Measurements from ENCODE around the gene ARL4A. TPM values are rescaled to one million over a fixed set of nuclear protein-coding genes. Genes with fewer than 3 reads are reported as not detected.

Gene ARL4A
- total and polyA plus RNA-seq, 9 donors, result 18.5 to 31.0 (median 23.3) TPM

DNA sequence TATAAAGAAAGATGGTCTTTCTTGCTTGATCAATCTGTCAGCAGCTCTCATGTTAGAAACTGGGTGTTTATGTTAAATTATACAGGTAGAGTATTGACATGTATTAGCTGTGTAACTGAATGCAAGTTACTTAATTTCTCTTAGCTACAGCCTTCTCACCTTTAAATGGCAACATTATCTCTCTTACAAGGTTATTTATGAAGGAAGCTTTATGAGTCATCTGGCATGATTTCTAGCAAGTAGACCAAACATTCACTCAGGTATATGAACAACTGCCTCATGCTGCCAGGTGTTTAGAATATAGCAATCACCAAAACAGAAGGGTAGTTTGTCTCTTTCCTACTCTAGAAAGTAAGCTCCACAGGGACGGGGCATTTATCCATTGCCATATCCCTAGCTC is 8.5 kb downstream of the ARL4A start:
- no peak overlapping the region for H3K27ac ChIP-seq (ENCODE audit: low read length)
- H3K36me3 ChIP-seq (ENCODE audit: control insufficient read depth, insufficient read depth, low read length), result no peaks in the 10 kb centered on the region
- H3K9me3 ChIP-seq (replicated peaks; ENCODE audit: control insufficient read depth, low read depth, low read length), result peaks cover 3% of the 10 kb centered on the region
- no peaks in the 10 kb centered on the region for H3K27me3 ChIP-seq (ENCODE audit: control insufficient read depth, insufficient read depth, low read length)
- WGBS (ENCODE audit: insufficient coverage), result no CpG with 5 or more reads among the region's 1 CpG
- no peak for DNase-seq
- no peaks in the 10 kb centered on the region for H3K4me1 ChIP-seq (ENCODE audit: control insufficient read depth, insufficient read depth, low read length)
- no peak overlapping the region for H3K4me3 ChIP-seq (ENCODE audit: low read length)

DNA sequence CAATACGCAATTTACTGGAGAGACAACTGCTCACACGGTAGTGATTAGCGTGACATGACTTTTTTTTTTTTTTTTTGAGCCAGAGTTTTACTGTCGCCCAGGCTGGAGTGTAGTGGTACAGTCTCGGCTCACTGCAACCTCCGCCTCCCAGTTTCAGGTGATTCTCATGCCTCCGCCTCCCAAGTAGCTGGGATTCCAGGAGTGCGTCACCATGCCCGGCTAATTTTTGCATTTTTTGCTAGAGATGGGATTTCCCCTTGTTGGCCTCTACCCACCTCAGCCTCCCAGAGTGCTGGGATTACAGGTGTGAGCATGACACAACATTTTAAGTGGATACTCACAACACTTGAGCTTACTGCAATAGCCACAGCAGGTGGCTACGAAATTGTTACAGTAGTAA is 11.9 kb downstream of the ARL4A start:
- Histone ChIP-seq H3K36me3 (ENCODE audit: control insufficient read depth, insufficient read depth, low read length) (no peaks in the 10 kb centered on the region), H3K4me3 (ENCODE audit: low read length) (no peak overlapping the region), H3K9me3 (replicated peaks; ENCODE audit: control insufficient read depth, low read depth, low read length) (peaks cover 13% of the 10 kb centered on the region), H3K27me3 (ENCODE audit: control insufficient read depth, insufficient read depth, low read length) (no peaks in the 10 kb centered on the region), H3K27ac (ENCODE audit: low read length) (no peak overlapping the region), H3K4me1 (ENCODE audit: control insufficient read depth, insufficient read depth, low read length) (no peaks in the 10 kb centered on the region)
- WGBS (ENCODE audit: insufficient coverage), result 91% methylated on average over 6 of the region's 10 CpGs
- DNase-seq, result no peak

DNA sequence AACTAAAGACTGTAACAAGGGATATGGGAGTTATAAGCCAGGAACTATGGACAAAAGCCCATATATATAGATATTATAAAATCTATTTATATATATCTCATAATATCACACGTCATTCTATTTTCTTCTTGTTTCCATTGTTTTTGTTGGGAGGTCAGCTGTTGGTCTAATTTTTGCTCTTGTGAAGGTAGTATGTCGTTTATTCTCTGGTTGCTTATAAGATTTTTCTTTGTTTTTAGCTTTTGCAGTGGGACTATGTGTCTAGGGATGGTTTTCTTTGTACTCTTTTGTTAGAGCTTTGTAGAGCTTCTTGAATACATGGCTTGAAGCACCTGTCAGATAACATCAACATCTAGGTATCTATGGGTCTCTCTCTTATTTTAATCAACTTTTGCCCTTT is 14.0 kb downstream of the ARL4A start:
- no CpG with 5 or more reads among the region's 2 CpGs for WGBS (ENCODE audit: insufficient coverage)
- no peak overlapping the region for H3K27ac ChIP-seq (ENCODE audit: low read length)
- H3K36me3 ChIP-seq (ENCODE audit: control insufficient read depth, insufficient read depth, low read length), result no peaks in the 10 kb centered on the region
- no peak overlapping the region for H3K4me3 ChIP-seq (ENCODE audit: low read length)
- DNase-seq, result no peak
- H3K27me3 ChIP-seq (ENCODE audit: control insufficient read depth, insufficient read depth, low read length), result no peaks in the 10 kb centered on the region
- no peaks in the 10 kb centered on the region for H3K4me1 ChIP-seq (ENCODE audit: control insufficient read depth, insufficient read depth, low read length)
- peaks cover 13% of the 10 kb centered on the region for H3K9me3 ChIP-seq (replicated peaks; ENCODE audit: control insufficient read depth, low read depth, low read length)

DNA sequence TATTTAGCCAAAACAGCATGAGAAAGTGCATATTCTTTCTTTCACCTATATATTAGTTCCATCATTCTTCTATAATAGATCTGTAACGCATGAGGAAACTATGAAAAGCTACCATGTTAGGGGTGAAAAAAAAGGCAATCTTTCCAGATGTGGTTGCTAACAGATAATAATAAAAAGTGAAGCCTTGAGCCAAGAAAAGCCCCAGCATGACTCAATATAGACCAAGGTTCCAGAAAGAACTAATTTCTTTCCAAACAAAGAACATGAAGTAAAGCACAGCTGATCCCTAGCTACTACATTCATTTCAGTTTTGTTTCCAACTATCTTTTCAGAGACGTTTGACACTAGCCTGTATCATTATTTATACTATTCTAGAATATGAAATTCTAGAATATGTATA is 16.4 kb downstream of the ARL4A start:
- Histone ChIP-seq H3K4me3 (ENCODE audit: low read length) (no peak overlapping the region), H3K27me3 (ENCODE audit: control insufficient read depth, insufficient read depth, low read length) (no peaks in the 10 kb centered on the region), H3K4me1 (ENCODE audit: control insufficient read depth, insufficient read depth, low read length) (no peaks in the 10 kb centered on the region), H3K36me3 (ENCODE audit: control insufficient read depth, insufficient read depth, low read length) (no peaks in the 10 kb centered on the region), H3K27ac (ENCODE audit: low read length) (no peak overlapping the region), H3K9me3 (replicated peaks; ENCODE audit: control insufficient read depth, low read depth, low read length) (peaks cover 13% of the 10 kb centered on the region)
- peak; percentile 57 for DNase-seq
- no CpG with 5 or more reads among the region's 2 CpGs for WGBS (ENCODE audit: insufficient coverage)

DNA sequence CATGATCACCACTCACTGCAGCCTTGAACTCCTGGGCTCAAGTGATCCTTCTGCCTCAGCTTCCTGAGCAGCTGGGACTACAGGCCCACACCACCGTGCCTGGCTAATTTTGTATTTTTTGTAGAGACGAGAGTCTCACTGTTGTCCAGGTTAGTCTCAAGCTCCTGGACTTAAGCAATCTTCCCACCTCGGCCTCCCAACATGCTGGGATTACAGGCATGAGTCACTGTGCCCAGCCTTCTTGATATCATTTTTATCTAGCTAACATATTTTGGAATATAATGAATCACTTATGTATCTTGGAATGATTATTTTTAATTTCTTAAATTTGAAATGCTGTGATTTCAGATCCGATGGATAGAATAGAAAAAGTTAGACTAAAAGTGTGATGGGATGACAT is 18.4 kb downstream of the ARL4A start:
- no peak for DNase-seq
- no peaks in the 10 kb centered on the region for H3K36me3 ChIP-seq (ENCODE audit: control insufficient read depth, insufficient read depth, low read length)
- no peaks in the 10 kb centered on the region for H3K27me3 ChIP-seq (ENCODE audit: control insufficient read depth, insufficient read depth, low read length)
- no peaks in the 10 kb centered on the region for H3K4me1 ChIP-seq (ENCODE audit: control insufficient read depth, insufficient read depth, low read length)
- 92% methylated on average over 2 of the region's 4 CpGs for WGBS (ENCODE audit: insufficient coverage)
- H3K9me3 ChIP-seq (replicated peaks; ENCODE audit: control insufficient read depth, low read depth, low read length), result peaks cover 11% of the 10 kb centered on the region
- no peak overlapping the region for H3K27ac ChIP-seq (ENCODE audit: low read length)
- no peak overlapping the region for H3K4me3 ChIP-seq (ENCODE audit: low read length)

DNA sequence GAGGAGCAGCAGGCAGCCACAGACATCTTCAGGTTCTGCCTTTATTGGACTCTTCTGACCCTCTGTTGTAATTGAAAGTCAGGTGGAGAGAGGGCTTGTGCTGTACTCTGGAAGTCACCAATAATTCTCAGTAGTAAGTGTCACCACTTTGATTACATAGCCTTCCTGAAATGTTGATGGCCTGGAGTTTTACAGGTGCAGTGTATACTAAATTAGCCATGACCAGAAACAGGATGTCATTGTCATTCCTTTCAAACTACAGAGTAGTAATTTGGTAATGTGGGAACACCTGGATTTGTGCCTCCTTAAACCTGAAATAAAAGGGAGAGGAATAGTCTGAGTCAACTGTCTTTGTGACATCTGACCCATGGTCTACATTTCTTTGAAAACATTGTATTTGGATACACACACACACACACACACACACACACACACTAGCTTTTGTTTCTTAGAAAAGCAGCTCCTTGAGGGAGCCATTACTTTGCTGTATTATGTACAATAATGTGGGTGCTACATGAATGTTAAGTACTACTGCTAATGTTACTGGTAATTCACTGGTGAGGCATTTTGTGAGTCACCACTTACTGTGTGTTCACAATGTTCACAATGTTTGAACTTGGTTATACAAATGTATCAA is 19.6 kb downstream of the ARL4A start:
- Histone ChIP-seq H3K4me1 (ENCODE audit: control insufficient read depth, insufficient read depth, low read length) (no peaks in the 10 kb centered on the region), H3K27me3 (ENCODE audit: control insufficient read depth, insufficient read depth, low read length) (no peaks in the 10 kb centered on the region), H3K4me3 (ENCODE audit: low read length) (no peak overlapping the region), H3K27ac (ENCODE audit: low read length) (no peak overlapping the region), H3K36me3 (ENCODE audit: control insufficient read depth, insufficient read depth, low read length) (no peaks in the 10 kb centered on the region), H3K9me3 (replicated peaks; ENCODE audit: control insufficient read depth, low read depth, low read length) (peaks cover 1% of the 10 kb centered on the region)
- no peak for DNase-seq

DNA sequence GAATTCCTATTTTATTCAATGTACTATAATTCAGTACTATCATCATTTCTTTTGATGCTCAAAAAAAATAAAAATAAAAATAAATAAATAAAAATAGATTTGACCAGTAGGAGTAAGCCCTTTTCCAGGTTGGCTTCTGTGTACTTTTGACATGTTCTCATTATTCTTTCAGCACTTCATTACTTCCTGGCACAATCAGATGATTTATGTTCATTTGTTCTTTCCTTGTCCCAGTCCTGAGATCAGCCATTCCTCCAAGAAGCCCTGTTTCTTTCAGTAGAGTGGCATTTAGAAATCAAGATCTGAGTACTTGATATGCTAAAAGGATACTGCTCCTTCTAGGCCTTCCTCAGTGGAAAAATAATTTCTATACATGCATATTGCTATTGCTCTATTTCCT is 20.9 kb downstream of the ARL4A start:
- no peaks in the 10 kb centered on the region for H3K36me3 ChIP-seq (ENCODE audit: control insufficient read depth, insufficient read depth, low read length)
- no peak for DNase-seq
- no peaks in the 10 kb centered on the region for H3K27me3 ChIP-seq (ENCODE audit: control insufficient read depth, insufficient read depth, low read length)
- H3K27ac ChIP-seq (ENCODE audit: low read length), result no peak overlapping the region
- no peaks in the 10 kb centered on the region for H3K9me3 ChIP-seq (replicated peaks; ENCODE audit: control insufficient read depth, low read depth, low read length)
- H3K4me3 ChIP-seq (ENCODE audit: low read length), result no peak overlapping the region
- H3K4me1 ChIP-seq (ENCODE audit: control insufficient read depth, insufficient read depth, low read length), result no peaks in the 10 kb centered on the region

DNA sequence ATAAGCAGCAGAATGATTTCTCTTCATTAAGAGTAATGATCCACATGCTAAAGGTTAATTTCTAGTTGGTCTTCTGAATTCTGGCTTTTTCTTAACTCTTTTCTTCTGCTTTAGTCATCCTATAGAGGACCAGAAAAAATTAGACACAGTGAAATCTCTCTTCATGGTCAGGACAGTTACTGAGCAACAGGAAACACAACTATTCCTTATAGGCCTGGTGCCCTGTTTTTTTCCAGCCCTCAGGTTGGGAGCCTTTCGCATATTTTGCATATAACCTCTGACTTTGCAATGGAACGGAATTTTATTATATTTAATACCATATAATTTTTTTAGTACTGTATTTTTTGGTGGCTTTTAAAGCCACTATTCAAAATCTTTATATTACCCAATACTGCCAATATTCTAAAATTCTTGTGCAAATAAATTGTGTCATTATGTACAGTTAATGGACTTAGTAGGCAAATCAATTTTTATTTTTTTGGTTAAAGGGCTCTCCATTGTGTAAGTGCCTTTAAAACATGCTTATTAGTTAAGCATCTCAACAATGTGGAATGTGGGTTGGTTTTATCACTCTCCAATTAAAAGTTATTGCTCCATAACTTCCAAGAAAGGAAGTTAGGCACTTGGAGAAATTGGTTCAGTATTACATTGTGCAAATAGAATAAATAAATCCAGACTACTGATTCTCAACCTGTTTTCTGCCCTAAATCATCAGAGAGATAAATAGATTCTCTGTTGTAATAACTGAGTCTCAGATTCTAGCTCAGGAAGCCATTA is 22.5 kb downstream of the ARL4A start:
- Histone ChIP-seq H3K4me3 (ENCODE audit: low read length) (no peak overlapping the region), H3K36me3 (ENCODE audit: control insufficient read depth, insufficient read depth, low read length) (no peaks in the 10 kb centered on the region), H3K27ac (ENCODE audit: low read length) (no peak overlapping the region), H3K4me1 (ENCODE audit: control insufficient read depth, insufficient read depth, low read length) (no peaks in the 10 kb centered on the region), H3K9me3 (replicated peaks; ENCODE audit: control insufficient read depth, low read depth, low read length) (no peaks in the 10 kb centered on the region), H3K27me3 (ENCODE audit: control insufficient read depth, insufficient read depth, low read length) (no peaks in the 10 kb centered on the region)
- no peak for DNase-seq
- no CpG with 5 or more reads among the region's 2 CpGs for WGBS (ENCODE audit: insufficient coverage)

DNA sequence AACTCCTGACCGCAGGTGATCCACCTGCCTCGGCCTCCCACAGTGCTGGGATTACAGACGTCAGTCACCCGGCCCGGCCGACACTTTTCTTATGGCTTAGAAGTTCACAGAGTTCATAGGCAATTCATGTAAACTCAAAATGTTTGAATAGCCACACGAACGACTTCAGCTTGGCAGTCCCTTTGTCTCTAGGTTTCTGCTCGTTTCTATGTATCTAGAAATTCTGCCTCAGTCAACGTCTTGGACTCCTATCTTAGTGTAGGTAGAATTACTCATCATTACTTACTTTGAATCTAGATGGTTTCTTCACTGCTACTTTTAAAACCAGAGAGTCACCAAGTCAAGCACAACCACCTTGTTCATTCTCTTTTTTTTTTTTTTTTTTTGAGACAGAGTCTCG is 23.7 kb downstream of the ARL4A start:
- WGBS (ENCODE audit: insufficient coverage), result 96% methylated on average over 8 of the region's 11 CpGs
- no peaks in the 10 kb centered on the region for H3K9me3 ChIP-seq (replicated peaks; ENCODE audit: control insufficient read depth, low read depth, low read length)
- peaks cover 10% of the 10 kb centered on the region for H3K4me1 ChIP-seq (ENCODE audit: control insufficient read depth, insufficient read depth, low read length)
- no peaks in the 10 kb centered on the region for H3K36me3 ChIP-seq (ENCODE audit: control insufficient read depth, insufficient read depth, low read length)
- H3K27ac ChIP-seq (ENCODE audit: low read length), result no peak overlapping the region
- DNase-seq, result no peak
- H3K4me3 ChIP-seq (ENCODE audit: low read length), result no peak overlapping the region
- H3K27me3 ChIP-seq (ENCODE audit: control insufficient read depth, insufficient read depth, low read length), result no peaks in the 10 kb centered on the region

DNA sequence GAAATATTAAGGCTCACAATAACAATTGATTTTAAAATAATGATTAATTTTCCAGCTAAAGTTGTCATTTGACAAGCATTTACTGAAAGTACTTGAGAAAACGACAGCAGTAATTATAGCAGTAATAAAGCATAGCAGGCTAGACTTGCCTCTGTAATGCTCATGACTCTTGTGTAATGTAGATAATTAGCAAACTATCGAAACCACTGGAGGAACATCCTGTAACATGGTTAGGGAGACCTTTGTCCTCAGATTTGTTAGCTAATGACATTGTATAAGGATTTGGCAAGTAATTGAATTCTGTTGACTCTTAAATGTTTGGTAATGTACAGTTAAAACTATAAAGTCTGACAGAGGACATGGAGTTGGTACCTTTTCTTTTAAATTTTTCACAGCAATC is 24.8 kb downstream of the ARL4A start:
- Histone ChIP-seq H3K27ac (ENCODE audit: low read length) (no peak overlapping the region), H3K4me1 (ENCODE audit: control insufficient read depth, insufficient read depth, low read length) (peaks cover 16% of the 10 kb centered on the region), H3K36me3 (ENCODE audit: control insufficient read depth, insufficient read depth, low read length) (no peaks in the 10 kb centered on the region), H3K9me3 (replicated peaks; ENCODE audit: control insufficient read depth, low read depth, low read length) (no peaks in the 10 kb centered on the region), H3K27me3 (ENCODE audit: control insufficient read depth, insufficient read depth, low read length) (no peaks in the 10 kb centered on the region), H3K4me3 (ENCODE audit: low read length) (no peak overlapping the region)
- 100% methylated on average over 1 of the region's 2 CpGs for WGBS (ENCODE audit: insufficient coverage)
- DNase-seq, result no peak
